HFFc6 (cell line): ENCODE results near the gene PARP15. TPM values are rescaled to one million over a fixed set of nuclear protein-coding genes. Genes with fewer than 3 reads are reported as not detected.

Source experiments
- DNase-seq: peaks from one replicate; pipeline ENCODE4 v3.0.0-alpha.2; 2018
- H3K27ac Mint-ChIP-seq: 2 replicates; pipeline ENCODE4 v1.8.0; 2020; ENCODE audit warnings: mild to moderate bottlenecking, mixed read lengths
- H3K27me3 Mint-ChIP-seq: 2 replicates; pipeline ENCODE4 v1.8.0; 2021; ENCODE audit warnings: mild to moderate bottlenecking, moderate library complexity, mixed read lengths; ENCODE audit not compliant: insufficient read depth
- H3K36me3 Mint-ChIP-seq: 2 replicates; pipeline ENCODE4 v1.8.0; 2021; ENCODE audit warnings: low read depth, mixed read lengths
- H3K4me1 Mint-ChIP-seq: 2 replicates; pipeline ENCODE4 v1.8.0; 2020; ENCODE audit warnings: low read depth, mixed read lengths
- H3K4me3 Mint-ChIP-seq: 2 replicates; pipeline ENCODE4 v1.8.0; 2020; ENCODE audit warnings: mild to moderate bottlenecking, moderate library complexity, mixed read lengths
- H3K9me3 Mint-ChIP-seq: 2 replicates; pipeline ENCODE4 v1.8.0; 2020; ENCODE audit warnings: mild to moderate bottlenecking, mixed read lengths
- total RNA-seq, 6 experiments: library from RNA; stranded (reverse); fragmentation: NEBNext Ultra II Directional; extraction: Animal tissue kit (Norgen Biotek cat#: 25700); gene quantifications; 2 replicates in 1 of 6; 3 replicates in 5 of 6; pipeline ENCODE4 v1.2.3, GENCODE V29; 2021
- TF ChIP-seq, protein P1 (sequence below): fragments of 200-600 bp; sonication (generic); IDR thresholded peaks from 2 replicates; pipeline ENCODE4 v1.5.0; 2021; ENCODE audit warnings: antibody characterized with exemption, mild to moderate bottlenecking

The PARP15 gene
- total RNA-seq, 6 experiments from 2014 or later: not detected

GRCh38 chr3:122627301-122627700 lies 49.9 kb downstream of the PARP15 start:
- TF ChIP-seq, protein P1, sequence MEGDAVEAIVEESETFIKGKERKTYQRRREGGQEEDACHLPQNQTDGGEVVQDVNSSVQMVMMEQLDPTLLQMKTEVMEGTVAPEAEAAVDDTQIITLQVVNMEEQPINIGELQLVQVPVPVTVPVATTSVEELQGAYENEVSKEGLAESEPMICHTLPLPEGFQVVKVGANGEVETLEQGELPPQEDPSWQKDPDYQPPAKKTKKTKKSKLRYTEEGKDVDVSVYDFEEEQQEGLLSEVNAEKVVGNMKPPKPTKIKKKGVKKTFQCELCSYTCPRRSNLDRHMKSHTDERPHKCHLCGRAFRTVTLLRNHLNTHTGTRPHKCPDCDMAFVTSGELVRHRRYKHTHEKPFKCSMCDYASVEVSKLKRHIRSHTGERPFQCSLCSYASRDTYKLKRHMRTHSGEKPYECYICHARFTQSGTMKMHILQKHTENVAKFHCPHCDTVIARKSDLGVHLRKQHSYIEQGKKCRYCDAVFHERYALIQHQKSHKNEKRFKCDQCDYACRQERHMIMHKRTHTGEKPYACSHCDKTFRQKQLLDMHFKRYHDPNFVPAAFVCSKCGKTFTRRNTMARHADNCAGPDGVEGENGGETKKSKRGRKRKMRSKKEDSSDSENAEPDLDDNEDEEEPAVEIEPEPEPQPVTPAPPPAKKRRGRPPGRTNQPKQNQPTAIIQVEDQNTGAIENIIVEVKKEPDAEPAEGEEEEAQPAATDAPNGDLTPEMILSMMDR: no peak
- no peaks in the 10 kb centered on the region for H3K9me3 Mint-ChIP-seq
- H3K36me3 Mint-ChIP-seq: no peaks in the 10 kb centered on the region
- no peak overlapping the region for H3K27ac Mint-ChIP-seq
- DNase-seq: no peak
- H3K27me3 Mint-ChIP-seq: peaks cover 35% of the 10 kb centered on the region
- H3K4me1 Mint-ChIP-seq: no peaks in the 10 kb centered on the region
- no peak overlapping the region for H3K4me3 Mint-ChIP-seq

- Mint-ChIP-seq H3K4me1 (no peaks in the 10 kb centered on the region), H3K9me3 (no peaks in the 10 kb centered on the region), H3K36me3 (no peaks in the 10 kb centered on the region), H3K4me3 (no peak overlapping the region), H3K27ac (no peak overlapping the region), H3K27me3 (peaks cover 36% of the 10 kb centered on the region)
- TF ChIP-seq, protein P1: no peak
- DNase-seq: no peak
Measured at GRCh38 chr3:122628567-122628966, 51.1 kb downstream of the PARP15 start.

DNA sequence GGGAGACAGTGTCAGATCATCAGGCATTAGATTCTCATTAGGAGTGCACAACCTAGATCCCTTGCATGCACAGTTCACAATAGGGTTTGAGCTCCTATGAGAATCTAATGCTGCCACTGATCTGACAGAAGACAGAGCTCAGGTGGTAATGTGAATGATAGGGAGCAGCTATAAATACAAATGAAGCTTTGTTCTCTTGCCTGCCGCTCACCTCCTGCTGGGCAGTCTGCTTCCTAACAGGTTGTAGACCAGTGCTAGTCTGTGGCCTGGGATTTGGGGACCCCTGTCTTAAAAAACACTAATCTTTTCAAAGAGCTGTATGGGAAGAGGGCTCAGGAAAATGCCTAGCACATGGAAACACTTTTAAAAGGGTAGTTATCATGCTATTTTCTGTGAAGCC lies 52.3 kb downstream of the PARP15 start:
- Mint-ChIP-seq H3K4me3 (no peak overlapping the region), H3K36me3 (no peaks in the 10 kb centered on the region), H3K9me3 (no peaks in the 10 kb centered on the region), H3K27ac (no peak overlapping the region), H3K27me3 (peaks cover 40% of the 10 kb centered on the region), H3K4me1 (no peaks in the 10 kb centered on the region)
- no peak for DNase-seq
- TF ChIP-seq, protein P1: no peak

- TF ChIP-seq, protein P1: no peak
- no peaks in the 10 kb centered on the region for H3K9me3 Mint-ChIP-seq
- no peak overlapping the region for H3K27ac Mint-ChIP-seq
- DNase-seq: peak; percentile 57
- H3K4me3 Mint-ChIP-seq: no peak overlapping the region
- H3K27me3 Mint-ChIP-seq: peaks cover 26% of the 10 kb centered on the region
- H3K36me3 Mint-ChIP-seq: no peaks in the 10 kb centered on the region
- peaks cover 9% of the 10 kb centered on the region for H3K4me1 Mint-ChIP-seq
Measured at GRCh38 chr3:122635789-122636188, 58.3 kb downstream of the PARP15 start.

DNA sequence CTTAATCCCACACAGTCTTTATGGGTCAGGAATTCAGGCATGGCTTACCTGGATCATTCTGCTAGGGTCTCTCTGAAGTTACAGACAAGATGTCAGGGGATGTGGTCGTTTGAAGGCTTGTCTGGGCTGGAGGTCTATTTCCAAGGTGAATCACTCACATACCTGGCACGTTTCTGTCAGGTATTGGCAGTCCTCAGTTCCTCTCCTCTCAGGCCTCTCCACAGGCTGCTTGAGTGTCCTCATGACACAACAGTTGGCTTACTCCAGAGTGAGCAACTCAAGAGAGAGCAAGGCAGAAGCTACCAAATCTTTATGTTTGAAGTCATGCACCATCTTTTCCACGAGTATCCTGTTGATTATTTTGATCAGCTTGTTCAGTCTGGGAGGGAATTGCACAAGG lies 59.2 kb downstream of the PARP15 start:
- Mint-ChIP-seq H3K4me1 (peaks cover 9% of the 10 kb centered on the region), H3K4me3 (no peak overlapping the region), H3K36me3 (no peaks in the 10 kb centered on the region), H3K9me3 (no peaks in the 10 kb centered on the region), H3K27me3 (peaks cover 26% of the 10 kb centered on the region), H3K27ac (no peak overlapping the region)
- TF ChIP-seq, protein P1: no peak
- DNase-seq: no peak

DNA sequence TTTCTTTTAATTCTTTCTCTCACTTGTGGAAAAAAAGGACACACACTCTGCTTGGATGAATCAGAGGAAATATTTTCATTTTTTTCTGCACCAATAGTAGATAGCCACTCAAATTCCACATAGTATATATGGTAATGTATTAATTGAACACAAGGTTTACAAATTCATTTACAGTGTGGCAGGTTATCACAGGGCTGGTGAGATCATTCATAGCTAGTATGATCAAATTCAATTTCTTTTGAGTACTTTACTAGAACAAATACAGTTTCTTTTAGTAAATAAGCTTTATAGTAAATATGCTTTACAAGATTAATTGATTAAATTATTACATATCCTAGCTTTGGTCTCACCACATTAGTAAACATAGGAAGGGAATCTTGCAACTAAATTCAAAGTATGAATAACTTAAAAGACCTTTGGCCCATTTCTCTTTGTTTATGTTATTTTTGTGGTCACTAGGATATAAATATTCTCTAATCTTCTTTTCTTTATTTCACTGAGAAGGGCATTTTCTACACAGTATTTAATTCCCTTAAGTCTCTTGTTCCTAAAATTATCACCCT lies 63.1 kb downstream of the PARP15 start:
- Mint-ChIP-seq H3K4me3 (no peak overlapping the region), H3K4me1 (peaks cover 8% of the 10 kb centered on the region), H3K27ac (no peak overlapping the region), H3K36me3 (no peaks in the 10 kb centered on the region), H3K9me3 (no peaks in the 10 kb centered on the region), H3K27me3 (peaks cover 25% of the 10 kb centered on the region)
- no peak for DNase-seq
- TF ChIP-seq, protein P1: no peak
